Endothelial cell of umbilical vein (primary cell): Measurements from ENCODE around the gene MED12L. TPM values are rescaled to one million over a fixed set of nuclear protein-coding genes. Genes with fewer than 3 reads are reported as not detected.

ENCODE experiments used
- BruUV-seq: library from RNA; stranded (reverse); fragments of 400-500 nt; replicated peaks from 2 replicates; lab custom pipeline; 2021; lab: Mats Ljungman, UMichigan
- CTCF ChIA-PET: fragments of 300-600, 350-600 bp; sonication (Branson Sonifier 250); formaldehyde crosslinking; loops from one replicate; lab custom pipeline; 2021; ENCODE audit warnings: antibody characterized with exemption, inconsistent platforms; lab: Charles Lee
- POLR2A ChIA-PET: fragments of 300-600, 350-600 bp; sonication (Branson Sonifier 250); formaldehyde crosslinking; loops from one replicate; lab custom pipeline; 2021; ENCODE audit warnings: antibody characterized with exemption, inconsistent platforms; lab: Charles Lee
- DNase-seq: peaks from one replicate; pipeline ENCODE4 v3.0.0-alpha.2; 2011; ENCODE audit warnings: low read depth, low spot score
- FAIRE-seq: peaks from 2 replicates; lab custom pipeline; 2011; peaks lifted over from hg19 to GRCh38; lab: Jason Lieb, UNC
- H2AFZ ChIP-seq: 2 replicates; pipeline ENCODE4 v1.6.0; 2012; ENCODE audit warnings: low read depth, low read length, control low read depth, inconsistent platforms
- H3K27ac ChIP-seq: 2 replicates; pipeline ENCODE4 v1.5.1; 2011; ENCODE audit warnings: low read depth, mild to moderate bottlenecking, control low read depth, low read length, moderate library complexity; ENCODE audit not compliant: insufficient read depth
- H3K27me3 ChIP-seq, 2 experiments: 2 replicates each; pipeline versions ENCODE4 v1.6.0 to v1.6.1; 2011; ENCODE audit warnings: low read length in 2 of 2, mixed read lengths in 1 of 2; ENCODE audit not compliant: control insufficient read depth in 2 of 2, insufficient read depth in 2 of 2
- H3K36me3 ChIP-seq, 2 experiments: 2 replicates in 1 of 2; 3 replicates in 1 of 2; pipeline ENCODE4 v1.5.1; 2011; ENCODE audit warnings: low read length in 2 of 2, mild to moderate bottlenecking in 1 of 2, moderate library complexity in 1 of 2; ENCODE audit not compliant: control insufficient read depth in 2 of 2, insufficient read depth in 2 of 2; ENCODE audit errors: extremely low read depth in 1 of 2
- H3K4me1 ChIP-seq: 3 replicates; pipeline ENCODE4 v1.5.1; 2011; ENCODE audit warnings: mild to moderate bottlenecking, low read length; ENCODE audit not compliant: control insufficient read depth, insufficient read depth; ENCODE audit errors: extremely low read depth
- H3K4me2 ChIP-seq: 2 replicates; pipeline ENCODE4 v1.6.1; 2011; ENCODE audit warnings: low read length, control low read depth, mixed read lengths; ENCODE audit not compliant: insufficient read depth
- H3K4me3 ChIP-seq, 3 experiments: fragments of 200-600 bp in 1 of 3; sonication (generic), shearing (Covaris generic) in 1 of 3; replicated peaks in 1 of 3; 2 replicates each; pipeline ENCODE4 v1.5.1; 2011 to 2016; ENCODE audit warnings: control low read depth in 3 of 3, low read length in 3 of 3, mild to moderate bottlenecking in 2 of 3, inconsistent platforms in 1 of 3, low read depth in 1 of 3, moderate library complexity in 1 of 3; ENCODE audit not compliant: insufficient read depth in 1 of 3
- H3K79me2 ChIP-seq: 2 replicates; pipeline ENCODE4 v1.6.0; 2012; ENCODE audit warnings: low read length, inconsistent platforms; ENCODE audit not compliant: control insufficient read depth, insufficient read depth
- H3K9ac ChIP-seq: replicated peaks from 2 replicates; pipeline ENCODE3; 2011; ENCODE audit warnings: low read length, control low read depth; ENCODE audit not compliant: insufficient read depth; ENCODE audit errors: extremely low read depth
- H3K9me1 ChIP-seq: replicated peaks from 3 replicates; pipeline ENCODE4 v1.6.0; 2011; ENCODE audit warnings: mild to moderate bottlenecking, low read length; ENCODE audit not compliant: control insufficient read depth, insufficient read depth; ENCODE audit errors: extremely low read depth
- H3K9me3 ChIP-seq: replicated peaks from 2 replicates; pipeline ENCODE4 v1.5.1; 2012; ENCODE audit warnings: low read length, inconsistent platforms; ENCODE audit not compliant: control insufficient read depth, insufficient read depth
- H4K20me1 ChIP-seq: replicated peaks from 2 replicates; pipeline ENCODE3; 2011; ENCODE audit warnings: mild to moderate bottlenecking, low read length; ENCODE audit not compliant: control insufficient read depth, insufficient read depth; ENCODE audit errors: extremely low read depth
- EZH2 ChIP-seq: IDR thresholded peaks from 2 replicates; pipeline ENCODE4 v1.6.1; 2012; ENCODE audit warnings: borderline replicate concordance, low read depth, mild to moderate bottlenecking, moderate library complexity, low read length, inconsistent platforms; ENCODE audit not compliant: severe bottlenecking
- FOS ChIP-seq: IDR thresholded peaks from 2 replicates; pipeline ENCODE4 v1.6.1; 2011; ENCODE audit warnings: mild to moderate bottlenecking, low read length, moderate library complexity, borderline replicate concordance; ENCODE audit not compliant: insufficient read depth
- GATA2 ChIP-seq: IDR thresholded peaks from 2 replicates; pipeline ENCODE4 v1.7.0; 2011; ENCODE audit warnings: low read depth, mild to moderate bottlenecking, moderate library complexity, mixed read lengths, low read length; ENCODE audit not compliant: insufficient read length, insufficient read depth
- JUN ChIP-seq: IDR thresholded peaks from 2 replicates; pipeline ENCODE4 v1.6.1; 2011; ENCODE audit warnings: borderline replicate concordance, low read depth; ENCODE audit not compliant: insufficient read length, insufficient read depth
- MYC ChIP-seq: IDR thresholded peaks from one replicate; pipeline ENCODE4 v1.6.1; 2011; ENCODE audit warnings: mild to moderate bottlenecking, low read depth, low read length
- POLR2A ChIP-seq: IDR thresholded peaks from 2 replicates; pipeline ENCODE4 v1.6.1; 2012; ENCODE audit warnings: low read depth, mild to moderate bottlenecking, control low read depth, low read length
- POLR2AphosphoS5 ChIP-seq: IDR thresholded peaks from 2 replicates; pipeline ENCODE4 v1.6.1; 2012; ENCODE audit warnings: low read depth, mild to moderate bottlenecking, control low read depth, low read length, moderate library complexity; ENCODE audit not compliant: insufficient read depth
- dilution Hi-C: fragments of 300-500 bp; cut with MboI; formaldehyde crosslinking; loops from one replicate; pipeline ENCODE4 v1.15.0; 2019; ENCODE audit warnings: low sequenced_read_pairs; ENCODE audit not compliant: extremely low pct_ligation_motif_present
- intact Hi-C: fragments of 100-400 bp; cut with micrococcal nuclease; formaldehyde crosslinking; loops from one replicate; pipeline ENCODE4 v1.10.0; 2022
- polyA plus RNA-seq, 4 experiments: library from polyadenylated mRNA; depleted of rRNA in 3 of 4; stranded (reverse) in 3 of 4; unstranded in 1 of 4; fragments of >200 nt; gene quantifications; 2 replicates each; pipeline versions ENCODE4 v1.2.1 to v1.2.3, GENCODE V29; 2011 to 2012; ENCODE audit warnings: missing spikeins in 1 of 4
- total RNA-seq: library from RNA; stranded (reverse); gene quantifications from 2 replicates; pipeline ENCODE4 v1.2.3, GENCODE V29; 2021
- TF ChIP-seq, protein P1 (sequence below): IDR thresholded peaks from 2 replicates; pipeline ENCODE4 v1.6.1; 2011; ENCODE audit not compliant: insufficient read depth, insufficient read length
- TF ChIP-seq, protein P2 (sequence below), 2 donors: IDR thresholded peaks; 1 replicate in 1 of 2; 2 replicates in 1 of 2; pipeline ENCODE4 v1.5.1; 2011; ENCODE audit warnings: low read length in 2 of 2, mild to moderate bottlenecking in 2 of 2, moderate library complexity in 2 of 2, control low read depth in 1 of 2, inconsistent platforms in 1 of 2, low read depth in 1 of 2; ENCODE audit not compliant: insufficient read depth in 1 of 2; ENCODE audit errors: extremely low read depth in 1 of 2

MED12L gene
- total and polyA plus RNA-seq, 2 donors (not counting 3 experiments of a cell fraction or from before 2014, with no cell fraction given), result 0.03 to 0.27 TPM

DNA sequence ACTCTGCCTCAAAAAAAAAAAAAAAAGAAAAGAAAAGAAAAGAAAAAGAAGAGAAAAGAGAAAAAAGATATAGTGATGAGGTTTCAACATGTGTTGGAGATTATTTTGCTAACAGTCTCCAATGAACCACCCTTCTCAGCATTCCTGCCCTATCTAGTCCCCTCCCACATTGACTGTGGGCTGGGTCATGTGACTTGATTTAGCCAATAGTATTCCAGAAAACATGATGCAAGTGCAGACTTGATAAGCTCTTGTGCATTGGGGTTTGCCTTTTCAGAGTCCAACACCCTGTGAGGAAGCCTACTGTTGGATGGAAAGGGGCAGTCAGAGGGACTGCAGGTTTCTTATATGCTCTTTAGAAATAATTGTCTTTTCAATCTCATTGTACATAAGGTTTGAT, 37.8 kb upstream of the MED12L start:
- DNase-seq (no peak), FAIRE-seq (no peak)
- Histone ChIP-seq H3K36me3 (no peaks in the 10 kb centered on the region), H2AFZ (no peak overlapping the region), H3K9ac (no peak overlapping the region), H3K4me2 (no peak overlapping the region), H3K9me1 (no peaks in the 10 kb centered on the region), H4K20me1 (no peaks in the 10 kb centered on the region), H3K27ac (no peak overlapping the region), H3K27me3 (no peaks in the 10 kb centered on the region), H3K4me3 (no peak overlapping the region), H3K9me3 (no peaks in the 10 kb centered on the region), H3K79me2 (no peaks in the 10 kb centered on the region), H3K4me1 (no peaks in the 10 kb centered on the region)
- TF ChIP-seq POLR2A (no peak), POLR2AphosphoS5 (no peak), JUN (no peak), MYC (no peak), EZH2 (no peak), FOS (no peak), GATA2 (no peak)
- TF ChIP-seq, protein P1, sequence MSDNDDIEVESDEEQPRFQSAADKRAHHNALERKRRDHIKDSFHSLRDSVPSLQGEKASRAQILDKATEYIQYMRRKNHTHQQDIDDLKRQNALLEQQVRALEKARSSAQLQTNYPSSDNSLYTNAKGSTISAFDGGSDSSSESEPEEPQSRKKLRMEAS, result no peak
- TF ChIP-seq, protein P2, sequence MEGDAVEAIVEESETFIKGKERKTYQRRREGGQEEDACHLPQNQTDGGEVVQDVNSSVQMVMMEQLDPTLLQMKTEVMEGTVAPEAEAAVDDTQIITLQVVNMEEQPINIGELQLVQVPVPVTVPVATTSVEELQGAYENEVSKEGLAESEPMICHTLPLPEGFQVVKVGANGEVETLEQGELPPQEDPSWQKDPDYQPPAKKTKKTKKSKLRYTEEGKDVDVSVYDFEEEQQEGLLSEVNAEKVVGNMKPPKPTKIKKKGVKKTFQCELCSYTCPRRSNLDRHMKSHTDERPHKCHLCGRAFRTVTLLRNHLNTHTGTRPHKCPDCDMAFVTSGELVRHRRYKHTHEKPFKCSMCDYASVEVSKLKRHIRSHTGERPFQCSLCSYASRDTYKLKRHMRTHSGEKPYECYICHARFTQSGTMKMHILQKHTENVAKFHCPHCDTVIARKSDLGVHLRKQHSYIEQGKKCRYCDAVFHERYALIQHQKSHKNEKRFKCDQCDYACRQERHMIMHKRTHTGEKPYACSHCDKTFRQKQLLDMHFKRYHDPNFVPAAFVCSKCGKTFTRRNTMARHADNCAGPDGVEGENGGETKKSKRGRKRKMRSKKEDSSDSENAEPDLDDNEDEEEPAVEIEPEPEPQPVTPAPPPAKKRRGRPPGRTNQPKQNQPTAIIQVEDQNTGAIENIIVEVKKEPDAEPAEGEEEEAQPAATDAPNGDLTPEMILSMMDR (IDR thresholded peaks at IDR 0.05; ENCODE audit: extremely low read depth in 1 of 2, insufficient read depth in 1 of 2, low read depth in 1 of 2, low read length in 2 of 2), result no peak
- ChIA-PET CTCF (no interaction called here), POLR2A (no interaction called here)
- intact Hi-C loops, result no loop called here
- no TSS peak for BruUV-seq
- dilution Hi-C loops, result no loop called here
